OCI-LY3 (cell line): ENCODE results near the gene SHMT1.

Experiments used
- EZH2phosphoT487 ChIP-seq: fragments of 200-600 bp; shearing (Covaris generic); IDR thresholded peaks from 2 replicates; pipeline ENCODE4 v1.6.1; 2018; ENCODE audit warnings: antibody characterized with exemption, mixed run types, low read depth
- TF ChIP-seq, protein P1 (sequence below): fragments of 200-600, 300-600 bp; sonication (generic); IDR thresholded peaks from 2 replicates; pipeline ENCODE4 v1.5.1; 2014; ENCODE audit warnings: antibody characterized with exemption, low read length, low read depth

DNA sequence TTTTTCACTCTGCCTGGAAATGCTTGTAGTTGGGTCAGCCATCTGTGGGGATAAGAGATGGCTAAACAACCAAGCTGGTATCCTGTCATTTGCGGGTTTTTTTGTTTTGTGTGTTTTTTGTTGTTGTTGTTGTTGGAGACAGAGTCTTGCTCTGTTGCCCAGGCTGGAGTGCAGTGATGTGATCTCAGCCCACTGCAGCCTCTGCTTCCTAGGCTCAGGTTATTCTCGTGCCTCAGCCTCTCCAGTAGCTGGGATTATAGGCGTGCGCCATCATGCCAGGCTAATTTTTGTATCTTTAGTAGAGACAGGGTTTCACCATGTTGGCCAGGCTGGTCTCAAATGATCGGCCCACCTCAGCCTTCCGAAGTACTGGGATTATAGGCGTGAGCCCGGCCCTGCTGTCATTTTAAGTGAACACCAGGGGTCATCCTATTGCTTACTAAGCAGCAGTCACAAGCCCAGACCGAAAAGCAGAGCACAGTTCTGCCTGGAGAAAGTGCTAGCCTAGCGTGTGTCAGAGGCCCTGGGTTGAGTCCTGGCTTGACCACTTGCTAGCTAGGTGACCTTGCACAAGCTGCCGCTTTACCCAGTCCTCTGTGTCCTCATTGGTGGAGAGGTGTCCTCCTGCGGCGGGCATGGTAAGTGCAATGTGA, 43.6 kb downstream of the SHMT1 start:
- TF ChIP-seq EZH2phosphoT487: no peak
- TF ChIP-seq, protein P1, sequence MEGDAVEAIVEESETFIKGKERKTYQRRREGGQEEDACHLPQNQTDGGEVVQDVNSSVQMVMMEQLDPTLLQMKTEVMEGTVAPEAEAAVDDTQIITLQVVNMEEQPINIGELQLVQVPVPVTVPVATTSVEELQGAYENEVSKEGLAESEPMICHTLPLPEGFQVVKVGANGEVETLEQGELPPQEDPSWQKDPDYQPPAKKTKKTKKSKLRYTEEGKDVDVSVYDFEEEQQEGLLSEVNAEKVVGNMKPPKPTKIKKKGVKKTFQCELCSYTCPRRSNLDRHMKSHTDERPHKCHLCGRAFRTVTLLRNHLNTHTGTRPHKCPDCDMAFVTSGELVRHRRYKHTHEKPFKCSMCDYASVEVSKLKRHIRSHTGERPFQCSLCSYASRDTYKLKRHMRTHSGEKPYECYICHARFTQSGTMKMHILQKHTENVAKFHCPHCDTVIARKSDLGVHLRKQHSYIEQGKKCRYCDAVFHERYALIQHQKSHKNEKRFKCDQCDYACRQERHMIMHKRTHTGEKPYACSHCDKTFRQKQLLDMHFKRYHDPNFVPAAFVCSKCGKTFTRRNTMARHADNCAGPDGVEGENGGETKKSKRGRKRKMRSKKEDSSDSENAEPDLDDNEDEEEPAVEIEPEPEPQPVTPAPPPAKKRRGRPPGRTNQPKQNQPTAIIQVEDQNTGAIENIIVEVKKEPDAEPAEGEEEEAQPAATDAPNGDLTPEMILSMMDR: peak; percentile 25; the same call in 1 of the 2 replicates
